Measurements from ENCODE around the gene MAP3K19.
"Not testable (repeated sequence)": the region's sequence is repeated elsewhere in the genome, so short reads cannot be mapped to it uniquely, and the experiment has no call there.

MAP3K19 gene

DNA sequence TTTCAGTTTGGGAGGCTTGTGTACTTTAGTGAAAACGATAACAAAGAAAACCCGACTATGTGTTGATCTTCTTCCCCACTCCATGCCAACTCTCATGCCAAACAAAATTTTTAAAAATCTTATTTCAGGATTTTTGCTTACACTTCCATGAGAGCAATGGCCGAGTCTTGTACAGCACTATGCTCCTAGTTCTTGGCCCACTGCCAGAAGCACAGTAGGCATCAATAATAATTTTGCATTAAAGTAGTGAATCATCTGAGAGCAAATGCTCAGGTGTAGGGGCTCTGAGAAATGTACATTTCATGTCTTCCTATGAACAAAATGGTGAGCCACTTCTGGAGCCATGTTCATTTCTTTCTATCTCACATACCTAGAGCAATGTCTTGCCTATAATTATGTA, 62.2 kb downstream of the MAP3K19 start:
- DNase-seq (ENCODE audit: low read depth in 2 of 2): no peak

DNA sequence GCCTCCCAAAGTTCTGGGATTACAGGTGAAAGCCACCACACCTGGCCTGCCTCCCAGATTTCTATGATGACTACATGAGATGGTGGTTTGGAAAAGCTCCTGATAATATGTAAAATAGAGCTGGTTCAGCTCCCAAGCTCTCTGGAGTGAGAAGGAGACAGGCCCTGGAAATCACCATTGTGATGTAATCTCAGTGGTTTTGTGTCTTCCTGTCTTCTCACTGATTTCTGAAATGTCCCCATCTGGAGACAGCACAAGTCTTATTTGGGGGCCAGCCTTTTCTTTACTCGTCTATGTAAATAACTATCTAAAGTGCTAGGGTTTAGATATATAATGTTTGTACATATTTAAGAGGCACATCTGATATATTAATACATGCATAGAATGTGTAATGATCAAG, 64.6 kb downstream of the MAP3K19 start:
- no peak for DNase-seq (ENCODE audit: low read depth in 2 of 2)

DNA sequence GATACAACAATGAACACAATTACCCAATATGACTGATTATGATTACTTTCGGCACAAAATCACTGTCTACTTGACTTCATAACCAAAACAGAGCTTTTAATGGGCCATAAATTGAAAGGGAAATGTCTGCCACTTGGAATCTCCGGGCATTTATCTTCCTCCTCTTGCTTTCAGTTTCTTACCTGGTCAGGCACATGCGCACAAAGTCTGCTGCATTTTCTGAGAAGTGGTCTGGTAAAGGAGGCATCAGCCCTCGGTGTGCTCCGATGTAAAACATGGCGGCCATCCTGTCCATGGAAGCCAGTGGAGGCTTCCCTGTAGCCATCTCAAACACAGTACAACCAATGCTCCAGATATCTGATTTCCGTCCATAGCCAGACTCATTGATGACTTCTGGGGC, 66.6 kb downstream of the MAP3K19 start:
- no peak for DNase-seq (ENCODE audit: low read depth in 2 of 2)

DNA sequence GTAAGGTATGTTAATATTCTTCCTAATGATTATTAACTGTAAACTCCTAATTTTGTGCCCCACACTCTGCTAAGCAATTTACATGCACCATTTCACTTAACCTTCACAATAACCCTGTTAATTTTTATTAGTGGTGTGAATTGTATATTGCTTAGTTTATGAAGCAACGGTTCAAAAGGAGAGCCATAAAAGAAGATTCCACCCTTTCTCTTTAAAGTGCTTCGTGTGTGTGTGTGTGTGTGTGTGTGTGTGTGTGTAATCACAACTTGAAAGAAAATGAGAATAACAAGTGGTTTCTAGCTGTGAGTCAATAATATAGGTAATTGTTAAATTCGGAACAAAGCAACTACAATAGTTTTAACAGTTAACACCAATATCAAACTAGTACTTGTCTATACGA, 68.0 kb downstream of the MAP3K19 start:
- no peak for DNase-seq (ENCODE audit: low read depth in 2 of 2)

DNA sequence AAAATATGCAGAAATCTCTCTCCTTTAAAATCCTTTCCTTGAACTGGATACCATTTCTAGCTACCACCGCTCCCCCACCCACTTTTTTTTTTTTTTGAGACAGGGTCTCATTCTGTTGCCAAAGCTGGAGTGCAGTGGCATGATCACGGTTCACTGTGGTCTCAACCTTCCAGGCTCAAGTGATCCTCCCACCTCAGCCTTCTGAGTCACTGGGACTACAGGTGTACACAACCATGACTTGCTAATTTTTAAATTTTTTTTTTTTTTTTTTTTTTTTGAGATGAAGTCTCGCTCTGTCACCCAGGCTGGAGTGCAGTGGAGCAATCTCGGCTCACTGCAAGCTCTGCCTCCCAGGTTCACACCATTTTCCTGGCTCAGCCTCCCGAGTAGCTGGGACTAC, 70.1 kb downstream of the MAP3K19 start:
- DNase-seq (ENCODE audit: low read depth in 2 of 2): not testable (repeated sequence)

DNA sequence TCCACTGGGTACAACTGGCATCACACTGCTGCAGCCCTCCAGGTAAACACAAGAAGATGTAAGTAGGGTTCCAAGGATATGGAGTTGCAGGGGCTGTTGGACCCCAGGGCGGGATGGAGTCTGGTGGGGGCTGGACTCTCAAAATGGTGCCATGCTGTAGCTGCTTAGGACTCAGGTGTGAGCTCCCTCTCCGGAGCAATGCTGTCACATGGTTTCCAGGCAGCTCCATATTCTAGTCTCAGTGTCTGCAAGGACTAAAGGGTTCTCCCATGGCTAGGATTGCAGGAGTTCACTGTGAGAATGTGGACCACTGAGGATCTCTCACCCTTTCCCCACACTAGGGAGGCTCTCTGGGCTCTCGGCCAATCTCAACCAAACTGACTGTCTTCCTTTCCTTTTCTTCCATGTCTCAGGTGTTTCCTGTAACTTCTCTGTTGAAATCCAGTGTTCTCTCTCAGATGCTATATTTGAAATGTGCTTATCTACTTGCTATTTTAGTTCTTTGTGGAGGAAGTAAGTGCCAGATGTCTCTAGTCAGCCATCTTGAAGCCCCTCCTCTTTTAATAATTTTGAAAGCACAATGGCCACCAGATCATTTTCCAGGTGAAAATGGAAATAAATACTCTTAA, 71.1 kb downstream of the MAP3K19 start:
- DNase-seq (ENCODE audit: low read depth in 2 of 2): no peak

DNA sequence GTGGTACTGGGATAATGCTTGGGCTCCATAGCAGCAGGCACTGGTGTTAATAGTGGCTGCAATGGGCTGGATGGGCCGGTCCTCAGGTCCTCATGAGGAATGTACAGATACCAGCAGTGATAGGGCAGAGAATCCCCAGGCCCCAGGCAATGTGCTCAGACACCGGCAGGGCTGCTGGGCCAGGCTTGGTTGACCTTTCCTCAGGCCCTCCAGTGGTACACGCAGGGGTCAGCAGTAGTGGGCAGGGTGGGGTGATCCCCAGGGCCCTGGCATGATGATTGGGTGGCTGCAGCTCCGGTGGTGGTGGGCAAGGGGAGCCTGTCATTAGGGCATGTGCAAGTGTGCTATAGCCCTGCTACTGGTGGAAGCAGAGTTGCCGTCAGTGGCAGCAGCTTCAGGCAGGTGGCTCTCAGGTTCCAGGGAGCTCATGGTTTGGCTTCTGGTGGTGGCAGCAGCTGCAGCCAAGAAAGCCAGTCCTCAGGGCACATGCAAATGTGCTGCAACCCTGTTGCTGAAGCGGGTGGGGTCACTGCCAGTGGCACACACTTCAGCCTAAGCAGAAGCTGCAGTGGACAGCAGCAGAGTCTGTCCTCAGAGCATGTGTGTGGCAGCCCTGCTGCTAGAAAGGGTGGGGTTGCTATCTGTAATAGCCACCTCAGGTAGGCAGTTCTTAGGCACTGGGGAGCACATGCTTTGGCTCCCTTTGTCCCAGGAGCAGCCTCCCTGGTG, 71.8 kb downstream of the MAP3K19 start:
- DNase-seq (ENCODE audit: low read depth in 2 of 2): no peak

DNA sequence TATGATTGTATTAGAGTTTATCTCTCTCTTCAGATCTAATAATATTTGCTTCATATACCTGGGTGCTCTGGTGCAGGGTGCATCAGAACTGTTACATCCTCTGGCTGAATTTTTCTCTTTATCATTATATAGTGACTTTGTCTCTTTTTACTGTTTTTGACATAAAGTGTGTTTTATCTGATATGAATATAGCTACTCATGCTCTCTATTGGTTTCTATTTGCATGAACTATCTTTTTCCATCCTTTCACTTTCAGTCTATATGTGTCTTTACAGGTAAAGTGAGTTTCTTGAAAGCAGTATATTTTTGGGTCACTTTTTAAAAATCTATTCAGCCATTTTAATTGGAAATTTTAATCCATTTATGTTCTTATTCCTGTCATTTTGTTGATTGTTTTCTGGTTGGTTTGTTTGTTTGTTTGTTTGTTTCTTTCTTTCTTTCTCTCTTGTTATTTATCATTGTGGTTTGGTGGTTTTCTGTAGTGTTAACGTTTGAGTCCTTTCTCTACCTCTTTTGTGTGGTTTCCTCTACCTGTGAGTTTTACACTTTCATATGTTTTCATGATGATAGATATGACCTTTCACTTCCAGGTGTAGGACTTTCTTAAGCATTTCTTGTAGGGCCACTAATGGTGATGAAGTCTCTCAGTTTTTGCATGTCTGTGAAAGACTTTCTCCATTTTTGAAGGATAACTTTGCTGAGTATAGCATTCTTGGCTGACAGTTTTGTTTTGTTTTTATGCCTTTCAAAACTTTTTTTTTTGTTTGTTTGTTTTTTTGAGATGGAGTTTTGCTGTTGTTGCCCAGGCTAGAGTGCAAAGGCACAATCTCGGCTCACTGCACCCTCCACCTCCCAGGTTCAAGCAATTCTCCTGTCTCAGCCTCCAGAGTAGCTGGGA, 73.8 kb downstream of the MAP3K19 start:
- no peak for DNase-seq (ENCODE audit: low read depth in 2 of 2)

DNA sequence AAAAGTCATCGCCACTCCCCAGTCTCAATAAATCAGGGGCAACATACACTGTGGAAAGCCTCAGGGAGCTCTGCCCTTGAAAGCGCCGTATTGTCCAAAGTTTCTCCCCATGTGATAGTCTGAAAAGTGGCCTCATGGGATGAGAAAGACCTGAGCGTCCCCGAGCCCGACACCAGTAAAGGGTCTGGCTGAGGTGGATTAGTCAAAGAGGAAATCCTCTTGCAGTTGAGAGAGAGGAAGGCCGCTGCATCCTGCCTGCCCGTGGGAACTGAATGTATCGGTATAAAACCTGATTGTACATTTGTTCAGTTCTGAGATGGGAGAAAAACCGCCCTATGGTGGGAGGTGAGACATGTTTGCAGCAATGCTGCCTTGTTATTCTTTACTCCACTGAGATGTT, 80.1 kb downstream of the MAP3K19 start:
- not testable (repeated sequence) for DNase-seq (ENCODE audit: low read depth in 2 of 2)

DNA sequence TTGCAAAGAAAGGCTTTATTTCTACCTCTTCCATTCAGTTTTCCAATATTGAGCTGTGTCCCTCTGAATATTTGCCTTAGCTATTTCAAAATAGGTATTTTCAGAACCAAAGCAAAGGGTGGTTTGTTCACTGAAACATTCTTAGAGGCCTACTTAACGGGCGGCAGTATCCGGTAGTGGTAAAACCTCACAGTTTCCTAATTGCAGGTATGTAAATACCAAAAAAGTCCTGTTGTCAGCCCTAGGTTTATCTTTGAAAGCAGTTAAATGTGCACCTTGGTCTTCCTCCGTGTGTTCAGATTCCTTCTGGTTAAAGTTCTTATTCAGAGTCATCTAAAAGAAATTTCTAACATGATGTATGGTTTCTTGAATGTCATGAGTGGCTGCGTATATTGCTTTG, 89.8 kb downstream of the MAP3K19 start:
- DNase-seq (ENCODE audit: low read depth in 2 of 2): no peak

DNA sequence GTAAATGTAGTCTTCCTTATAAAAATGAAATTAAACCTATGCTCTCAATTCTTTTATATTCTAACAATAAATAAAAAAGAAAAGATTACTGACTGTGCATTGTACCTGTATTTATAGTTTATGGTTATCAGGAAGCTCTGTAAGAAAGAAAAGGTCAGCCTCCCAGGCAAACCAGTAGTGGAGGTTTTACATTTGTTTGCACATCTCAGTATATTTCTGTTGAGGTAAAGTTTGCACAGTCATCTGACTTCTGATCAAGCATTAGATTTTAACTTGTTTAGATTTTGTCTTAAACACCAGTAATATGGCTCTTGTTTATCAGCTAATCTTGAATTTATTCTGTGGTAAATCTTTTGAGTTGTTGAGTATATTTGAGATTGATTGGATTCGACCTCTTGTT, 91.5 kb downstream of the MAP3K19 start:
- no peak for DNase-seq (ENCODE audit: low read depth in 2 of 2)

DNA sequence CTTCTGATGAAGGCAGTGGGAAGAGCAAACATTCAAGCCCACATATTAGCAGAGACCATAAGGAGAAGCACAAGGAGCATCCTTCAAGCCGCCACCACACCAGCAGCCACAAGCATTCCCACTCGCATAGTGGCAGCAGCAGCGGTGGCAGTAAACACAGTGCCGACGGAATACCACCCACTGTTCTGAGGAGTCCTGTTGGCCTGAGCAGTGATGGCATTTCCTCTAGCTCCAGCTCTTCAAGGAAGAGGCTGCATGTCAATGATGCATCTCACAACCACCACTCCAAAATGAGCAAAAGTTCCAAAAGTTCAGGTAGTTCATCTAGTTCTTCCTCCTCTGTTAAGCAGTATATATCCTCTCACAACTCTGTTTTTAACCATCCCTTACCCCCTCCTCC, 93.2 kb downstream of the MAP3K19 start:
- DNase-seq (ENCODE audit: low read depth in 2 of 2): no peak

DNA sequence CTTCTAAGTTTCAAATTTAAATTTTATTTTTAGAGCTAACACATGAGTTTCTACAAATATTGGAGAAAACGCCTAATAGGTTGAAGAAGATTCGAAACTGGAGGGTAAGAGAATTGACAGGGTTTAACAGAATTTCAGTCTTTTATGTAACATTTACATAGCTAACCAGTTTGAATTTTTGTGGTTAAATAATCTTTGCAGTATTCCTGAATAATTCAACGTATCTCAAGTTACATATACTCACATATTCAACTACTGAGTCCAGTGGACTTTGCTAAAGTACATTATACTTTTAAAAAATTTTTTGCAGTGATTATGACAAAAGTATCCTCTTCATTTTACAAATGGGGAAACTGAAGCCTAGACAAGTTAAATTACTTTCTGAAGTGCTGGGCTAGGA, 94.6 kb downstream of the MAP3K19 start:
- no peak for DNase-seq (ENCODE audit: low read depth in 2 of 2)

DNA sequence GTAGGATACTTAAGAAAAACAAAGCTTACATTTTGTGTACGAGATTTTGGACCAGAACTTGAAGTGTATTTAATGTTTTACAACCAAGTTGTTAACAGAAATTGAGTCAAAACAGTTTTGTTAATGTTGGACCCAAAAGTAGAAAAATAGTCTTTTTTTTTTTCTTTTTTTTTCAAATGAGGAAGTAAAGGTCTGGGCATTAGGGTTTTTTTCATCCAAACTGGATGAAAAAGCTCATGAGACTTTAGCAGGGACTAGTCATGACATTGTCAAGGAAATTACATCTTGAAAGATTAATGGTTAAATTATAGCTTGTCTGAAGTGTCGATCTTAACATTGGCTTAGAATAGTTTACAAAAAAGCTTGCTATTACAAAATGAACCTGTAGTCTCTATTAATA, 96.4 kb downstream of the MAP3K19 start:
- no peak for DNase-seq (ENCODE audit: low read depth in 2 of 2)

DNA sequence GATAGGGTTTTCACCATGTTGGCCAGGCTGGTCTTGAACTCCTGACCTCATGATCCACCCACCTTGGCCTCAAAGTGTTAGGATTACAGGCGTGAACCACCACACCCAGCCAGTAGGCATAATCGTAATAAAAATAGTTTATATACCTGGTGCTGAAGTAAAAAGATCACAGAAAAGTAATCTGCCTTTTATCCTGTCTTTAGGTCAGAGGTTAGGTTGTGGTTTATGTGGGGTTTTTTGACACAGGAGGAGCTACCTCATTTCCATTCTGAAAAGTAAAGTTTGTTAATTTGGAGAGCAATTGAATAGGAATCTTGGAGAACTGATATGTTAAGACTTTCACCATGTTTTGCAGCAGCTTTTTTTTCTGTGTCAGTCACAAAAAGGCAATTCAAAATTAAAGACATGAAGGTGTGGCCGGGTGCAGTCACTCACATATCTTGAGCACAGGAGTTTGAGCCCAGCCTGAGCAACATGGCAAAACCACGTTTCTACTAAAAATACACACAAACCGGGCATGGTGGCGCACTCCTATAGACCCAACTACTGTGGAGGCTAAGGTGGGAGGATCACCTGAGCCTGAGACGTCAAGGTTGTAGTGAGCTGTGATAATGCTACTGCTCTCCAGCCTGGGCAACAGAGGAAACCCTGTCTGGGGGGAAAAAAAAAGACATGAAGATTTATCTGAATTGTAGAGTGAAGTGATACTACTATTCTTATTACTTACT, 97.1 kb downstream of the MAP3K19 start:
- DNase-seq (ENCODE audit: low read depth in 2 of 2): no peak

DNA sequence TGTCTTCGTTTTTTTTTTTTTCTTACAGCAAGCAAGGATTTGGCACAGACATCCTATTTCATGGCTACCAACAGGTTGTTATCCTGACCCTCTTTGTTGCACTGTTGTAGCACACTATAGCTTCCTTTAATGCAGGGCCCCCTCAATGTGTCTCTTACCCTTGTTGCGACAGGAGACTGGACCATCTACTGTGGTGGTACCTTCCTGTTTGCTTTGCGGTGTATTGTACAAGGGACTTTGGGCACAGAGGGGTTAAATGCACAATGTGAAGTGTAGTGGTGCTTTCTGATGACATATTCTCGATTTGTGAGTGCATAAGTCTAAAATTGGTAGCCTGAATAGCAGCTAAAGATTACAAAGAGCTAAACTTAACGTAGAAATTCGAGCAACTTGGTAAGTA, 101.2 kb downstream of the MAP3K19 start:
- no peak for DNase-seq (ENCODE audit: low read depth in 2 of 2)

DNA sequence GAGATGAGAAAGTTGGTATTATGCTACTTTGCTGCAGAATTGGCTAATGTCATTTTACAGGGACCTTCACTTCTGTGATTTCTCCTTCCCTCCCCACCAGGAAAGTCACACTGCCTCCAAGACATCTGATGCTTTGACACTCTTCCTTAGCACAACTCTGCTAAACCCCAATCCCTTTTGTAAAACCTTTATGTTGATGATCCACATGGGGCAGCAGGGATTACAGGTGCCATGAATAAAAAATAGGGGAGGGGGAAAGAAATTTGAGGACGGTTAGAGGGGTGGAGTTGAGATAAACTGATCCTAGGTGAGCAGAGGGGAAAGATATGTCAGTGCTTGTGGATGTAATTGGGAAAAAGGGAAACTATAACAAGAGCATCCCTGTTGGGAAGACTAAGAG, 102.3 kb downstream of the MAP3K19 start:
- DNase-seq (ENCODE audit: low read depth in 2 of 2): no peak

DNA sequence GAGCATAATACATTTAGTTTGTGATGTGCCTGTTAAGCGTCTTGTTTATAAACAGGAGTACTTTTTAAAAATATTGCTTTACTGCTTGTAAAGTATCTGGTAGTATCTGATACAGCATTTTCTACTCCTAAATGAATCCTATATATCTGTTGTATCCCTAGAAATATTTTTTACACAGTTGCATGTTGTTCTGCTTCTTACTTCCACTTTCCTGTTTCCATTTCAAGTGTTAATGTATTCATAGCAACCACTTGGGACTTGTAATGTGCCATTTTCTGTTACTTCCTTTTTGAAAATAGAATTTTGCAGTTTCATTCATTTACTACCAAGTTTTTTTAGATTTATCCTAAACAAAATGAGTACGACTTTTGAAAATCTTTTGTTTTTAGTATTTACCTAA, 103.7 kb downstream of the MAP3K19 start:
- DNase-seq (ENCODE audit: low read depth in 2 of 2): no peak

DNA sequence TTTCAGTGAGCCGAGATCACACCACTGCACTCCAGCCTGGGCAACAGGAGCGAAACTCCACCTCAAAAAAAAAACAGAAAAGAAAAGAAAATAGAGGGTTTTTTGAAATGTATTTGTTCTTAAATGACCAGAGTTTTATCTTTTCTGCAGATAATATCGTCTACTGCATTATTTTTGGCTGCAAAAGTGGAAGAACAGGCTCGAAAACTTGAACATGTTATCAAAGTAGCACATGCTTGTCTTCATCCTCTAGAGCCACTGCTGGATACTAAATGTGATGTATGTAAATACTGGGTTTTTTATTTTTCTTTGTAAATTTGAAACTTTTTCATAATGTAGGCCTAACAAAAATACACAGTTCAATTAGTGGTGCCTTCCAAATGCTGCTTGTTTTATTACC, 110.6 kb downstream of the MAP3K19 start:
- no peak for DNase-seq (ENCODE audit: low read depth in 2 of 2)

DNA sequence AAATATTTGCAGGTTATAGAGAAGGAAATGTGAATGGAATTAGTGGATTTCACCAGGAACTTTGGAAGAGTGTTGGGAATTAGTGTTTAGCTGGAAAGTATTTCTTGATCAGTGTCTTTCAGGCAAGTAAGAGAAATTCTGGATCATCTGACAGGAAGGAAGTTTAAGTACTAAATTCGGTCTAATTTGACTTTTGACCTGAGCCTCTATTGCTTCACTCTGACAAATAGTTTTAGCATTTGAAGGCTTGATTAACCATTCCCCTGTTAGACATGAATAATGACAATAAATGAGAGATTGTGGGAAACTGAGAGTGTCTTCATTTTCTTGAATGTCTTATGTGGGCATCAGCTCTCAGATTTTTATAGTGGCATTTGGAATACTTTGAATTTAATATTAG, 112.6 kb downstream of the MAP3K19 start:
- no peak for DNase-seq (ENCODE audit: low read depth in 2 of 2)

DNA sequence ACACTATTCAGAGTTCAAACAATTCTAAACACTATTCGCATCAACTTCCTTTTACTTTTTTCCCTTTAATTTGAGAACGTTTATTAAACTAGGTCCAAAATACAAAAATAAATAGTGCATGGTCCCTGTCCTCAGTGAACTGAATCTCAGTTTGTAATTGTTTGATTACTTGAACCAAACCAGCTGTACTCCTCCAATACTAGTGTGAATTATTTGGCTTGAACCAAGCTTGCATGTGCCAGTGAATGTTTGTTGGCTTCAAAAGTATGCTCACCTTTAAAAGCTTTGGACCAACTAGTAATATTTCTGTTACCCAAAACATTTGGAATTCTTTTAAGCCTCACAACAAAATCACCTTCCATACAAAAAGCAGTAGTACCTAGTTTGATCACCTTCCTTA, 113.1 kb downstream of the MAP3K19 start:
- DNase-seq (ENCODE audit: low read depth in 2 of 2): no peak

DNA sequence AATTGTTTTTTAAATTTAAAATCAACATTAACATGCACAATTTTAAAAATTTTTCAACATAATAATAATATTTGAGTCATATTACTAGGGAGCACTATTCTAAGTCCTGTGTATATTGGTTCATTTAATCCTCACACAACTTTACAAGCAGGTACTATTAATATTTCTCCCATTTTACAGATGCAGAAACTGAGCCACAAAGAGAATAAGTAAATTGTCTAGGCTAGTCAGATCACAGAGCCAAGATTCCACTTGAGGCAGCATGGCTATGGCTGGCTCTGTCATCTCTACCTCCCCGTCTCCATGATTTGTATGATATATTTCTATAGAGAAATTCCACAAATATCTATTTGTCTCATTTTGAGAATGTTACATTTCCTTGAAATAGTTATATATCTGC, 113.5 kb downstream of the MAP3K19 start:
- DNase-seq (ENCODE audit: low read depth in 2 of 2): no peak
